GM10847 (cell line): ENCODE data around the gene CYP2W1.

Source experiments
- POLR2A ChIP-seq: IDR thresholded peaks from 2 replicates; pipeline ENCODE4 v1.6.1; 2011; ENCODE audit not compliant: insufficient read length; ENCODE audit errors: extremely low read depth

CYP2W1 gene

DNA sequence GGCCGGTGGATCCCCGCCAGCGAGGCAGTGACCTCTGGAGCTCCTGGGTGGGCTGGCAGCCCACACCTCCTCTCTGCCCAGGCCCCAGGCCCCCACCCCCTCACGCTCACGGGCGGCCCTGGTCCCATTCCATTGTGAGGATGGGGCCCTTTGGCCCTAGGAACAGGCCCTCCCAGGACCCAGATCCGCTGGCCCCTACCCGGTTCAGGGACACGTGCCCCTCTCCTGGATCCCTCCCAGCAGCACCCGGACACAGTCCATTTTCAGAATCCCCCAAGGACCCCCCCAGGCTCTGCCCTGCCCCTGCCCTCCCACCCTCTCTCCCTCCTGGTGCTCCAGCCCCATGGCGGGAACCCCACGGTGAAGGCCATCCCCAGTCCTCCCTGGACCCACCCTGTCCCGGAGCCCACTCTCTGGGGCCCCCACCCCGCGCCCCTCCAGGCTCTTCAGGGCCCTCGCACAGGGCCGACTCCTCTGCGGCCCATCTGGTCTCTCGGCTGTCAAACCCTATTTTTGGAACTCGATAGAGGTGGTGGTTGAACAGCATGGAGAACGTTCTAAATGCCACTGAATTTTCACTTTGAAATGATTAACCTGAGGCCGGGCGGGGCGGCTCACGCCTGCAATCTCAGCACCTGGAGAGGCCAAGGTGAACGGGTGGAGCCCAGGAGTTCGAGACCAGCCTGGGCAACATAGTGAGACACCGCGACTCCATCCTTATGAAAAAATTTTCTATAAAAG, 36.6 kb upstream of the CYP2W1 start:
- no peak for TF ChIP-seq POLR2A

- TF ChIP-seq POLR2A = no peak
Observed at GRCh38 chr7:947391-948210, 35.4 kb upstream of the CYP2W1 start.

- no peak for TF ChIP-seq POLR2A
Observed at GRCh38 chr7:949021-949934, 33.7 kb upstream of the CYP2W1 start.

DNA sequence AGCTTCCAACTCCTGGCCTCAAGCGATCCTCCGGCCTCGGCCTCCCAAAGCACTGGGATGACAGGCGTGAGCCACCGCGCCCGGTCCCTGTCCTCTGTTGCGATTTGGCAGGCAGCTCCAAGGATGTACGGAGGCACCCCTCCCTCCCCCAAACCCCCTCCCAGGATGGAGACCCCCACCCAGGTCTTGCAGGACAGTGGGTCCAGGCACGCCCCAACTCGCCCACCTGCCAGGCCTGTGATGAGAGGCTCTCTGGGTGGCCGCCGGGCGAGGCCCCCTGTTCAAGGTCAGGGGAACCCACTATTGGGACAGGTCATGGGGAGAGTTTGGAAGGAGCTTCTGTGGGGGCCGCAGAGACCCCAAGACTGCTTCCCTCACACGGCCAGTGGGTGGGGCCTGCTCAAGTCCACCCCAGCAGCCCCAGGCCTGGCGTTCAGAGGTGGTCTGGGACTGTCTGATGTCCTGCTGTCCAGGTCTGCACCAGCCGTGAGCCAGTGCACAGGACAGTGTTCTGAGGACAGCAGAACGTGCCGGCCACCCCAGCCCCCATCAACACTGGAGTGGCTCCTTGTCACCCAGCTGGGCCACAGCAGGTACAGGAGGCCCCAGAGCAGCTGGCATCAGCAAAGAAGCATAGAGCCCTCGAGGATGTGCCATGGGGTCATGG, 31.0 kb upstream of the CYP2W1 start:
- TF ChIP-seq POLR2A = no peak

GRCh38 chr7:952548-953441, 30.2 kb upstream of the CYP2W1 start:
- TF ChIP-seq POLR2A = no peak

DNA sequence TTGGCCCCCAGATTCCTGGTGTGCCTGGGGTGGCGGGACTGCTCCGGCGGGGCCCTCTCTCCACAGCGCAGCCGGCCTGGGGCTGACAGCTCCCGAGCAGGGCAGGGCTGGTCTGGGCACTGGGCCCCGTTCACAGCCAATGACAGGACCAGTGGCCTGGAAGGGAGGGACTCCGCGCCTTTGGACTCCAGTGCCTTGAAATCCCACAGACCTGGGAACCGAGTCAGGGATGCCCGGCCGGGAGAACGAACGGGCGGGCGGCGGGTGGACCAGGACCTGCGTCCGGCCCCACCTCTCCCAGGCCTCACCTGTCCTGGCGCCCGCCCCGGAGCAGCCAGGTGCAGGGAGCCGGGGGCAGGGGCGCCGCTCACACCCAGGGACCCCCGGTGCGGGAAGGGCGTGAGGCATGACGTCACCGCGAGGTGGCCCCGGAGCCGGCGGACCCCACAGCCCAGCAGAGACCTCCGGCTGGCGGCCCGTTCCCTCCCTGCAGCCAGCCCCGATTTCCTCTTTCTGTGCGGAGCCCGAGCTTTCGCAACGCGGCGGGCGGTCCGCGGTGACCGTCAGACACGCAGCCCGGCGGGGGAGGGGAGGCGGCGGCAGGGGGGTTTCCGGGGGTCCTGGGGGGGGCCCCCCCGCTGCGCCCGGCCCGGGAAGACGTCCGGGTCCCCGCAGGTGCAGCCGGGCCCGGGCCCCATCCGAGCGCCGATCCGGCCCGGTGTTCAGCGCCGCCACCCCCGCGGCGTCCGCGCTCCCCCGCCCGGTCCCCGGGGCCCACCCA, 29.2 kb upstream of the CYP2W1 start:
- TF ChIP-seq POLR2A = no peak

- TF ChIP-seq POLR2A = no peak
Observed at GRCh38 chr7:954330-955238, 28.4 kb upstream of the CYP2W1 start, which contains the start of gene ADAP1. TSS of gene ADAP1 (minus strand) at chr7:954680. CDS start at chr7:954477, 203 bp downstream.

- TF ChIP-seq POLR2A = no peak
Observed at GRCh38 chr7:956031-956430, 26.9 kb upstream of the CYP2W1 start.

DNA sequence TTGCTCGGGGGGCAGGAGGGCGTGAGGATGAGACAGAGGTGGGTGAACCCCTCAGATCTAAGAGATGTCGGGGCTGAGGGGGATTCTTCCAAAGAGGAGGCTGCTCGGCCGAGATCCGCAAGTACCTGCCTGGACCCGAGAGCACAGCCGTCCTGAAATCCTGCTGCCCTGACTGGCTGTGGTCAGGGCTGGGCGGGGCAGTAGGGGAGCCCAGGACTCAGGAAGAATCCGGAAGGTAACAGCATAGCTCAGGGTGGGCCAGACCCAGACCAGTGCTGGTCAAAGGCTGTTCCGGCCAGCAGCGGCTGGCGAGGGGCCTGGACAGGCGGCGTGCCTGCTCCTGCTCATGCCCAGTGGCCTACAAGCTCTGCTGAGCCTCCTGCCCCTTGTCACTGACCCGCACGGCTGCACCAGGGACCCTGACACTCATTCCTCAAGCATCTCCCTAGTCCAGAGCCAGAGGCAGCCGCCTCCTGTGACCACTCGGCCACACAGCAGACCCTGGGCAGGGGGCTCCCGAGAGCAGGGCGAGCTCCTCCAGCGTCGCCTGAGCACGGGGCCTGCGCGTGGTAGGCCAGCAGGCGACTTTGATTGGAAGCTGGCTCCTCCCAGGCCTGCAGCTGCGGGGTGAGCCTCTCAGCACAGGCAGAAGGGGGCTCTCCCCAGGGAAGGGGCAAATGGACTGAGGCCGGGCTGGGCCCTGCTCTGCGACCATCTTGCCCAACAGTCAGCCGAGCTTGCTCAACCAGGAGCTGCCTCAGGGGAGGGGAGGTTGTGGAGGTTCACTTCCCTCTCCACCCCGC, 25.4 kb upstream of the CYP2W1 start:
- TF ChIP-seq POLR2A = no peak

DNA sequence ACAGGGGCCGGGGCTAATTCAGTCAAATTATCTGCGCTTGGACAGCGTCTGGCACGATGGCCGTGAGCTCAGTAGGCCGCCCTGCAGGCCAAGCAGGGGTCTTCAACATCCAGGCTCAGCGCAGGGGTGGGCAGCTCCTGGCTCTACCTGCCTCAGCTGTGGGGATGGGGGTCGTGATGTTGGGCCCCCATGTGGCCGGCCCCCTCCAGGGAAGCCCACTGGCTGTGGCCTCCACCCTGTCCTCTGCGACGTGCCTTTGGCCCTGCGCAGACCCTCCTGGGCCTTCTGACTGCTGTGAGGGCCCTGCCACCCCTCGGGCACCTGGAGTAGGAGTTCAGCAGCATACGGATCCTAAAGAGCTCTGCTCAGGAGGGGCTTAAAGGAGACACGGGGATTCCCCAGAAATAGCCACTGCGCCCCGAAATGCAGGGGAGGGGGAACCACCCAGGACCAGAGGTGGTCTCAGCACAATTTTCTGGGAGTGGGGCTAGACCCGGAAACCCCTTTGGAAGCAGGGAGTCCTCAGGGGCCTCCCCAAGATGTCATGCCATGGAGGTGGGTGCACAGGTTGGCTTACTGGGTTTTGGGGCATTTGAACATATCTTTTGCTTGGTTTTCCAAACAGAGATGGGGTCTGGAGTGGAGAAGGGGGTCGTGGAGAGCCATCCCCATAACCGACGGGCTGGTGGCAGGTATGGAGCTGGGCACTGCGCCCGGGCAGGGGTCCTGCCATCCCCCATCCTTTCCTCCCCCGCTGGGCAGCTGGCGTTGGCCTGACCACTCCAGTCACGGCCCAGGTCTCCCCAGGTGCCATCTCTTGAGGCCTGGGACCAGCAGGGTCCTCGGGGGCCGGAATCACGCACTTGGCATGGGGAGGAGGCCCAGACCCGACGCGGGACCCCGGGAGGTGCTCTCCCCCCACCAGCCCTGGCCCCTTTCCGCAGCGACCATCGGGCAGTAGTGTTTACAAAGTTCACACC, 24.5 kb upstream of the CYP2W1 start:
- no peak for TF ChIP-seq POLR2A
